HEK293 (cell line): Measurements from ENCODE around the gene SAG.

Experiments
- CTCF ChIA-PET: fragments of 350-600 bp; formaldehyde crosslinking; extraction: SDS; loops from one replicate; lab custom pipeline; 2021; ENCODE audit warnings: antibody characterized with exemption; lab: Yijun Ruan, JAX
- POLR2A ChIA-PET: fragments of 300-600 bp; formaldehyde crosslinking; extraction: SDS; loops from one replicate; lab custom pipeline; 2020; ENCODE audit warnings: antibody characterized with exemption, inconsistent platforms; lab: Yijun Ruan, JAX
- H3K27ac ChIP-seq: fragments of 200-500 bp; sonication (Bioruptor generic); 2 replicates; pipeline ENCODE4 v1.5.1; 2014; ENCODE audit warnings: low read depth, low read length, control low read depth, inconsistent platforms; ENCODE audit errors: extremely low read depth
- H3K36me3 ChIP-seq, 2 experiments: fragments of 200-500 bp in 1 of 2; sonication (Bioruptor generic) in 1 of 2; 1 replicate in 1 of 2; 2 replicates in 1 of 2; pipeline ENCODE4 v1.5.1; 2014 to 2017; ENCODE audit warnings: inconsistent platforms in 2 of 2, low read length in 2 of 2; ENCODE audit not compliant: control insufficient read depth in 2 of 2, insufficient read depth in 1 of 2
- H3K4me1 ChIP-seq: fragments of 200-500 bp; sonication (Bioruptor generic); 2 replicates; pipeline ENCODE4 v1.5.1; 2014; ENCODE audit warnings: mild to moderate bottlenecking, low read length, inconsistent platforms; ENCODE audit not compliant: control insufficient read depth, insufficient read depth
- H3K4me3 ChIP-seq: 2 replicates; pipeline ENCODE4 v1.5.1; 2011; ENCODE audit warnings: low read depth, mild to moderate bottlenecking, control low read depth, low read length, moderate library complexity
- H3K9me3 ChIP-seq: fragments of 200-500 bp; sonication (Bioruptor generic); 2 replicates; pipeline ENCODE4 v1.5.1; 2014; ENCODE audit warnings: low read depth, low read length, inconsistent platforms; ENCODE audit not compliant: control insufficient read depth, insufficient read depth
- OSR2 ChIP-seq: fragments of 450-650 bp; formaldehyde crosslinking; IDR thresholded peaks from 2 replicates; pipeline ENCODE4 v1.5.1; 2016; ENCODE audit warnings: missing biosample characterization, missing genetic modification characterization
- PBX3 ChIP-seq: sonication (generic); formaldehyde crosslinking; IDR thresholded peaks from 2 replicates; pipeline ENCODE4 v1.8.1; 2022; ENCODE audit warnings: mild to moderate bottlenecking, moderate library complexity, missing genetic modification reagents
- RBAK ChIP-seq: fragments of 450-650 bp; formaldehyde crosslinking; IDR thresholded peaks from 2 replicates; pipeline ENCODE4 v1.5.1; 2016; ENCODE audit warnings: missing biosample characterization, missing genetic modification characterization
- ZFP3 ChIP-seq: fragments of 450-650 bp; formaldehyde crosslinking; IDR thresholded peaks from 2 replicates; pipeline ENCODE4 v1.5.1; 2016; ENCODE audit warnings: low read depth, missing biosample characterization, missing genetic modification characterization
- ZNF114 ChIP-seq: fragments of 450-650 bp; formaldehyde crosslinking; IDR thresholded peaks from 2 replicates; pipeline ENCODE4 v1.5.0; 2017; ENCODE audit warnings: missing biosample characterization, missing genetic modification characterization
- ZNF138 ChIP-seq: fragments of 450-650 bp; formaldehyde crosslinking; IDR thresholded peaks from 2 replicates; pipeline ENCODE4 v1.5.1; 2016; ENCODE audit warnings: missing biosample characterization, missing genetic modification characterization, borderline replicate concordance
- ZNF140 ChIP-seq: fragments of 450-650 bp; formaldehyde crosslinking; IDR thresholded peaks from 2 replicates; pipeline ENCODE4 v1.5.1; 2016; ENCODE audit warnings: missing biosample characterization, missing genetic modification characterization
- ZNF19 ChIP-seq: fragments of 450-650 bp; formaldehyde crosslinking; IDR thresholded peaks from 2 replicates; pipeline ENCODE4; 2016; ENCODE audit warnings: missing biosample characterization, missing genetic modification characterization, low read depth
- ZNF37A ChIP-seq: fragments of 450-650 bp; IDR thresholded peaks from 2 replicates; pipeline ENCODE4 v1.5.1; 2018; ENCODE audit warnings: missing biosample characterization, missing genetic modification characterization
- ZNF423 ChIP-seq: fragments of 450-650 bp; formaldehyde crosslinking; IDR thresholded peaks from 2 replicates; pipeline ENCODE4 v1.5.1; 2016; ENCODE audit warnings: missing biosample characterization, missing genetic modification characterization
- ZNF48 ChIP-seq: fragments of 450-650 bp; formaldehyde crosslinking; IDR thresholded peaks from 2 replicates; pipeline ENCODE4 v1.5.1; 2016; ENCODE audit warnings: missing biosample characterization, missing genetic modification characterization
- ZNF510 ChIP-seq: fragments of 450-650 bp; formaldehyde crosslinking; IDR thresholded peaks from 2 replicates; pipeline ENCODE4 v1.5.1; 2018; ENCODE audit warnings: mild to moderate bottlenecking, missing genetic modification characterization, missing biosample characterization; ENCODE audit not compliant: insufficient replicate concordance
- ZNF514 ChIP-seq: fragments of 450-650 bp; formaldehyde crosslinking; IDR thresholded peaks from 2 replicates; pipeline ENCODE4 v1.5.1; 2016; ENCODE audit warnings: missing biosample characterization, missing genetic modification characterization
- ZNF561 ChIP-seq: fragments of 450-650 bp; IDR thresholded peaks from 2 replicates; pipeline ENCODE4 v1.5.1; 2018; ENCODE audit warnings: missing biosample characterization, missing genetic modification characterization, borderline replicate concordance
- ZNF600 ChIP-seq: fragments of 450-650 bp; formaldehyde crosslinking; IDR thresholded peaks from 2 replicates; pipeline ENCODE4 v1.5.1; 2016; ENCODE audit warnings: missing biosample characterization, missing genetic modification characterization
- ZNF610 ChIP-seq: fragments of 450-650 bp; formaldehyde crosslinking; IDR thresholded peaks from 2 replicates; pipeline ENCODE4 v1.5.1; 2016; ENCODE audit warnings: missing biosample characterization, missing genetic modification characterization, borderline replicate concordance
- ZNF623 ChIP-seq: fragments of 450-650 bp; formaldehyde crosslinking; IDR thresholded peaks from 2 replicates; pipeline ENCODE4 v1.5.1; 2016; ENCODE audit warnings: missing biosample characterization, missing genetic modification characterization
- ZNF626 ChIP-seq: fragments of 450-650 bp; sonication (Bioruptor Pico); formaldehyde crosslinking; IDR thresholded peaks from 2 replicates; pipeline ENCODE4 v1.5.1; 2018; ENCODE audit warnings: missing biosample characterization, missing genetic modification characterization, inconsistent platforms
- ZNF629 ChIP-seq: fragments of 450-650 bp; formaldehyde crosslinking; IDR thresholded peaks from 2 replicates; pipeline ENCODE4 v1.5.1; 2017; ENCODE audit warnings: missing biosample characterization, missing genetic modification characterization
- ZNF654 ChIP-seq: fragments of 450-650 bp; formaldehyde crosslinking; IDR thresholded peaks from 2 replicates; pipeline ENCODE4 v1.5.1; 2016; ENCODE audit warnings: low read depth, missing biosample characterization, missing genetic modification characterization
- ZNF664 ChIP-seq: fragments of 450-650 bp; formaldehyde crosslinking; IDR thresholded peaks from 2 replicates; pipeline ENCODE4 v1.5.1; 2016; ENCODE audit warnings: missing biosample characterization, missing genetic modification characterization
- ZNF707 ChIP-seq: fragments of 450-650 bp; formaldehyde crosslinking; IDR thresholded peaks from 2 replicates; pipeline ENCODE4 v1.5.1; 2016; ENCODE audit warnings: missing biosample characterization, missing genetic modification characterization
- ZNF747 ChIP-seq: fragments of 450-650 bp; formaldehyde crosslinking; IDR thresholded peaks from 2 replicates; pipeline ENCODE4 v1.5.1; 2016; ENCODE audit warnings: missing biosample characterization, missing genetic modification characterization
- ZNF792 ChIP-seq: fragments of 450-650 bp; formaldehyde crosslinking; IDR thresholded peaks from 2 replicates; pipeline ENCODE4 v1.5.1; 2016; ENCODE audit warnings: missing biosample characterization, missing genetic modification characterization
- ZNF843 ChIP-seq: fragments of 450-650 bp; formaldehyde crosslinking; IDR thresholded peaks from 2 replicates; pipeline ENCODE4 v1.5.1; 2016; ENCODE audit warnings: missing biosample characterization, missing genetic modification characterization
- TF ChIP-seq, protein P1 (sequence below): fragments of 450-650 bp; formaldehyde crosslinking; IDR thresholded peaks from 2 replicates; pipeline ENCODE4 v1.5.1; 2017; ENCODE audit warnings: missing biosample characterization, missing genetic modification characterization
- TF ChIP-seq, protein P2 (sequence below): fragments of 450-650 bp; formaldehyde crosslinking; IDR thresholded peaks from 2 replicates; pipeline ENCODE4 v1.5.1; 2016; ENCODE audit warnings: missing biosample characterization, missing genetic modification characterization
- TF ChIP-seq, protein P3 (sequence below): fragments of 450-650 bp; formaldehyde crosslinking; IDR thresholded peaks from 2 replicates; pipeline ENCODE4 v1.5.1; 2016; ENCODE audit warnings: missing biosample characterization, missing genetic modification characterization

SAG gene

GRCh38 chr2:233259730-233260129 lies 47.9 kb upstream of the SAG start:
- Histone ChIP-seq H3K36me3 (peaks cover 51 to 96% of the 10 kb centered on the region in 2 experiments), H3K27ac (no peak overlapping the region), H3K4me3 (no peak overlapping the region), H3K4me1 (no peaks in the 10 kb centered on the region), H3K9me3 (no peaks in the 10 kb centered on the region)
- ChIA-PET CTCF (no interaction called here), POLR2A (no interaction called here)
- TF ChIP-seq ZNF600 (tag by site-specific recombination) (no peak), ZNF561 (no peak), ZNF37A (tag by site-specific recombination) (no peak), ZNF423 (no peak), ZNF792 (no peak), ZNF19 (no peak), OSR2 (tag by site-specific recombination) (no peak), ZNF514 (tag by site-specific recombination) (no peak), ZNF48 (tag by site-specific recombination) (no peak), RBAK (tag by site-specific recombination) (no peak), ZNF843 (tag by site-specific recombination) (no peak), ZNF664 (tag by site-specific recombination) (no peak), ZNF629 (no peak), ZNF654 (no peak), ZNF623 (tag by site-specific recombination) (no peak)
- TF ChIP-seq, protein P1, sequence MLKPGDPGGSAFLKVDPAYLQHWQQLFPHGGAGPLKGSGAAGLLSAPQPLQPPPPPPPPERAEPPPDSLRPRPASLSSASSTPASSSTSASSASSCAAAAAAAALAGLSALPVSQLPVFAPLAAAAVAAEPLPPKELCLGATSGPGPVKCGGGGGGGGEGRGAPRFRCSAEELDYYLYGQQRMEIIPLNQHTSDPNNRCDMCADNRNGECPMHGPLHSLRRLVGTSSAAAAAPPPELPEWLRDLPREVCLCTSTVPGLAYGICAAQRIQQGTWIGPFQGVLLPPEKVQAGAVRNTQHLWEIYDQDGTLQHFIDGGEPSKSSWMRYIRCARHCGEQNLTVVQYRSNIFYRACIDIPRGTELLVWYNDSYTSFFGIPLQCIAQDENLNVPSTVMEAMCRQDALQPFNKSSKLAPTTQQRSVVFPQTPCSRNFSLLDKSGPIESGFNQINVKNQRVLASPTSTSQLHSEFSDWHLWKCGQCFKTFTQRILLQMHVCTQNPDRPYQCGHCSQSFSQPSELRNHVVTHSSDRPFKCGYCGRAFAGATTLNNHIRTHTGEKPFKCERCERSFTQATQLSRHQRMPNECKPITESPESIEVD (tag by site-specific recombination): no peak

GRCh38 chr2:233260661-233261060 lies 47.0 kb upstream of the SAG start:
- H3K27ac ChIP-seq: no peak overlapping the region
- CTCF ChIA-PET: interaction anchor here (1.0 kb wide), 1 partner anchor 501 kb away, joined by 3 read pairs; no protein-coding TSS in a partner anchor
- peaks cover 60 to 98% of the 10 kb centered on the region in 2 experiments for H3K36me3 ChIP-seq
- POLR2A ChIA-PET: no interaction called here
- no peak overlapping the region for H3K4me3 ChIP-seq
- no peaks in the 10 kb centered on the region for H3K9me3 ChIP-seq
- H3K4me1 ChIP-seq: no peaks in the 10 kb centered on the region
- TF ChIP-seq, protein P2, sequence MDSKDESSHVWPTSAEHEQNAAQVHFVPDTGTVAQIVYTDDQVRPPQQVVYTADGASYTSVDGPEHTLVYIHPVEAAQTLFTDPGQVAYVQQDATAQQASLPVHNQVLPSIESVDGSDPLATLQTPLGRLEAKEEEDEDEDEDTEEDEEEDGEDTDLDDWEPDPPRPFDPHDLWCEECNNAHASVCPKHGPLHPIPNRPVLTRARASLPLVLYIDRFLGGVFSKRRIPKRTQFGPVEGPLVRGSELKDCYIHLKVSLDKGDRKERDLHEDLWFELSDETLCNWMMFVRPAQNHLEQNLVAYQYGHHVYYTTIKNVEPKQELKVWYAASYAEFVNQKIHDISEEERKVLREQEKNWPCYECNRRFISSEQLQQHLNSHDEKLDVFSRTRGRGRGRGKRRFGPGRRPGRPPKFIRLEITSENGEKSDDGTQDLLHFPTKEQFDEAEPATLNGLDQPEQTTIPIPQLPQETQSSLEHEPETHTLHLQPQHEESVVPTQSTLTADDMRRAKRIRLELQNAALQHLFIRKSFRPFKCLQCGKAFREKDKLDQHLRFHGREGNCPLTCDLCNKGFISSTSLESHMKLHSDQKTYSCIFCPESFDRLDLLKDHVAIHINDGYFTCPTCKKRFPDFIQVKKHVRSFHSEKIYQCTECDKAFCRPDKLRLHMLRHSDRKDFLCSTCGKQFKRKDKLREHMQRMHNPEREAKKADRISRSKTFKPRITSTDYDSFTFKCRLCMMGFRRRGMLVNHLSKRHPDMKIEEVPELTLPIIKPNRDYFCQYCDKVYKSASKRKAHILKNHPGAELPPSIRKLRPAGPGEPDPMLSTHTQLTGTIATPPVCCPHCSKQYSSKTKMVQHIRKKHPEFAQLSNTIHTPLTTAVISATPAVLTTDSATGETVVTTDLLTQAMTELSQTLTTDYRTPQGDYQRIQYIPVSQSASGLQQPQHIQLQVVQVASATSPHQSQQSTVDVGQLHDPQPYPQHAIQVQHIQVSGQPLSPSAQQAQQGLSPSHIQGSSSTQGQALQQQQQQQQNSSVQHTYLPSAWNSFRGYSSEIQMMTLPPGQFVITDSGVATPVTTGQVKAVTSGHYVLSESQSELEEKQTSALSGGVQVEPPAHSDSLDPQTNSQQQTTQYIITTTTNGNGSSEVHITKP (tag by site-specific recombination): no peak
- TF ChIP-seq ZNF610 (tag by site-specific recombination): no peak
- no peak for TF ChIP-seq ZNF626
- no peak for TF ChIP-seq ZNF707 (tag by site-specific recombination)
- no peak for TF ChIP-seq ZFP3 (tag by site-specific recombination)
- TF ChIP-seq ZNF138 (tag by site-specific recombination): no peak
- no peak for TF ChIP-seq ZNF561
- TF ChIP-seq, protein P3, sequence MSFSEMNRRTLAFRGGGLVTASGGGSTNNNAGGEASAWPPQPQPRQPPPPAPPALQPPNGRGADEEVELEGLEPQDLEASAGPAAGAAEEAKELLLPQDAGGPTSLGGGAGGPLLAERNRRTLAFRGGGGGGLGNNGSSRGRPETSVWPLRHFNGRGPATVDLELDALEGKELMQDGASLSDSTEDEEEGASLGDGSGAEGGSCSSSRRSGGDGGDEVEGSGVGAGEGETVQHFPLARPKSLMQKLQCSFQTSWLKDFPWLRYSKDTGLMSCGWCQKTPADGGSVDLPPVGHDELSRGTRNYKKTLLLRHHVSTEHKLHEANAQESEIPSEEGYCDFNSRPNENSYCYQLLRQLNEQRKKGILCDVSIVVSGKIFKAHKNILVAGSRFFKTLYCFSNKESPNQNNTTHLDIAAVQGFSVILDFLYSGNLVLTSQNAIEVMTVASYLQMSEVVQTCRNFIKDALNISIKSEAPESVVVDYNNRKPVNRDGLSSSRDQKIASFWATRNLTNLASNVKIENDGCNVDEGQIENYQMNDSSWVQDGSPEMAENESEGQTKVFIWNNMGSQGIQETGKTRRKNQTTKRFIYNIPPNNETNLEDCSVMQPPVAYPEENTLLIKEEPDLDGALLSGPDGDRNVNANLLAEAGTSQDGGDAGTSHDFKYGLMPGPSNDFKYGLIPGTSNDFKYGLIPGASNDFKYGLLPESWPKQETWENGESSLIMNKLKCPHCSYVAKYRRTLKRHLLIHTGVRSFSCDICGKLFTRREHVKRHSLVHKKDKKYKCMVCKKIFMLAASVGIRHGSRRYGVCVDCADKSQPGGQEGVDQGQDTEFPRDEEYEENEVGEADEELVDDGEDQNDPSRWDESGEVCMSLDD (tag by site-specific recombination): no peak
- no peak for TF ChIP-seq ZNF140
- TF ChIP-seq PBX3 (CRISPR knock-in tag): no peak
- TF ChIP-seq ZNF114 (tag by site-specific recombination): no peak
- TF ChIP-seq ZNF747: no peak
- TF ChIP-seq ZNF510 (tag by site-specific recombination): no peak
